ENCODE measurements around the gene RIMS4.

RIMS4 gene

DNA sequence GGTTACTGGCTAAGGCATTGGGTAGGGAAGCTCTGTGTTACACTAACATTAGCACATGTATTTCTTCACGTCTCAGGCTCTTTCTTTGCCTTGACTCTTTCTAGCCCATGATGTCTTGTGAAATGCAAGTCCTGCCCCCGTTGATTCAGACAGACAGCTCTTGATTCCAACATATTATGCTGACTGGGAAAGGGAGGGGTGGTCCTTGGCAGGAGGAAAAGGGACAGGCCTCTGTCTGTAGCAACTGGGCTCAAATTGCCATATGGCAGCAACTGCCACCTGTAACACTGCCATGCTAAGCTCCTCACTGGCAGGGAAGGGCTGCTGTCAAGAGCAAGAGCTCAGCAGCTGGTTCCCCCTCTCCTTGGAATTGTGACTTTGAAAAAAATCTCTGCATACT is 70.4 kb downstream of the RIMS4 start:
- no peak for DNase-seq (ENCODE audit: low read depth)

DNA sequence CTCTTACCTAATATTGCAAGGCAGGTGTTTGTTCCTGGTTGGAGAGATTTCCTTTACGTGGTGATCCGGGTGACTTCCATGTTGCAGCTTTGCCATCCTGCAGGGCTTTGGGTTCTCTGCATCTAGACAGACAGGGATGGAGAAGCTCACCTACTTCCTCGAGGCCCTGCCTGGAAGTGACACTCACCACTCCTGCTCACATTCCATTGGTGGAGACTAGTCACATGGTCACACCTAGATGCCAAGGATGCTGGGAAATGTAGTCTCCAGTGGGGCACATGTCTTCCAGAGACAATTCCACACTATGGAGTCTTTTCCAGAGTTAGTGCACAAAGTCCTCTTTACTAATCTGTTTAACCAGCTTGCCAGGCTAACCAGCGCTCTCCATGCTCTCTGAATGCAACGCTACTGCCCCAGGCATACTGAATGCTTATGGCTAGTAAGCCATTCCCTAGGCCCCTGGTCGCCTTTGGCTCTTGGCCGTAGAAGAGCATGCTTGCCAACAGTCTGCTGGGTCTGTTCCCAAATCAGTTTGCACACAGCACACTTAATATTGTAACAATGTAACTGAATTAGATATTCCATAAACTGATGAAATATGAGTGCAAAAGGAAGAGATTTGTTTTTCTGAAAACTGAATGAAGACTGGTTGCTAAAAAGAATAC is 71.4 kb downstream of the RIMS4 start:
- peak; percentile 29 for DNase-seq (ENCODE audit: low read depth)

DNA sequence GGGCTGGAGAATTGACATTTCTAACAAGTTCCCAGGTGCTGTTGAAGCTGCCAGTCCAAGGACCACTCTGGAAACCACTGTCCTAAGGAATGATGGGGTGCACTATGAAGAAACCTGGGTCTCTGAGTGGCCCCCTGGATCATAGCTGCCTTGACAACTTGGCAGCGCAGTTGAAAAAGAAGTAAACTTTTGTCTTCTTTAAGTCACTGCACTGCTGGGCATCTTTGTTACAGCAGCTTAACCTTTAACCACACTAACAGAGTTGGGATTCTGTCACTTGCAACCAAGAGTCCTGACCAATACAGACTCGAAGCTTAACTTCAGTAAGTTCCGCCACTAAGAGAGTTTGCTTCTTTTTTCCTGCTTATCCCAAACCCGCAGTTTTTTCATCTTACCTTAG is 73.2 kb downstream of the RIMS4 start:
- DNase-seq (ENCODE audit: low read depth), result no peak

DNA sequence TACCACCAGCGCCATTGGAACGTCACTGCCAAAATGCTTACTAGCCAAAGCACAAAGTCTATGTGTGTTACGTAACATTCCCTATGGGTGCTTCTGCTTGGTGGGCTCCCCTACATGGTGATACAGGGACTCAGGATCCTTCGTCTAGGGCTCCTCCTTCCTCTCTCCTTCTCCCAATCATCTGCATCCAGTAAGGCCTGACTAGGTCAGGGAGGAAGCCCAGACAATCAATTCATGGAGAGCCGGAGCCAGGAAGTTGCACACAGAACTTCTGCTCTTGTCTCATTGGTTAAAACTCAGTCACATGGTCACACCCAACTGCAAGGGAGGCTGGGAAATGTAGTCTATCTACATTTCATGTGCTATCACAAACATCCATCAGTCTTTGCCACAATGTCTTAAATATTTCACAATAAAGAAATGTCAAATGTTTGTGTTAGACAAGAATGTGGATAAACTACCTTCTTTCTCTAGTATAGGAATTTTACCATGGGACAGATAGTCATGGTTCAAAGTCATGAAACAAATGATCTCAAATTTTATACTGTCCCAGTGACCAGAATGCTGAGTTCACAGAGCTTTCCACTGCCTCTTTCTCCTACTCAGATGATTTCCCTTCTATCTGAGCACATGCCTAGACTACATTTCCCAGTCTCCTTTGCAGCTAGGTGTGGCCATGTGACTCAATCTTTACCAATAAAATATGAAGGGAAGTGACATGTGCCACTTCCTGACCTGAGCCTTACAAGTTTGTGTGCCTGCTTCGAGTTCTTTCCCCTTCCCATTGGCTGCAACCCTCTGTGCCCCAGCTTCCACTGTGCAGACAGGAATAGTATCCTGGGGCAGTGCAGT is 74.0 kb downstream of the RIMS4 start:
- DNase-seq (ENCODE audit: low read depth), result no peak

DNA sequence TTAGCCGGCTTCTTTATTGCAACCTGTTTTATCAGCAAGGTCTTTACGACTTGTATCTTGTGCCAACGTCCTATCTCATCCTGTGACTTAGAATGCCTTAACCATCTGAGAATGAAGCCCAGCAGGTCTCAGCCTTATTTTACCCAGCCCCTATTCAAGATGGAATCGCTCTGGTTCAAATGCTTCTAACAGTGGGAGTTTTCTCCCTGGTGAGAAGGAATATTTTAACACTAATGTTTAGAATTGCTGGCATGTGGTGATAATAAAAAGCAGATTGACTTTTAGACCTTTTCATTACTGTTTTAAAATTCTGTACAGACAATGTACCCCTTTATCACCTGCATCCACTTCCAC is 74.6 kb downstream of the RIMS4 start:
- no peak for DNase-seq (ENCODE audit: low read depth)

- DNase-seq (ENCODE audit: low read depth), result no peak
Observed at GRCh38 chr20:44734938-44735337, 75.4 kb downstream of the RIMS4 start.

DNA sequence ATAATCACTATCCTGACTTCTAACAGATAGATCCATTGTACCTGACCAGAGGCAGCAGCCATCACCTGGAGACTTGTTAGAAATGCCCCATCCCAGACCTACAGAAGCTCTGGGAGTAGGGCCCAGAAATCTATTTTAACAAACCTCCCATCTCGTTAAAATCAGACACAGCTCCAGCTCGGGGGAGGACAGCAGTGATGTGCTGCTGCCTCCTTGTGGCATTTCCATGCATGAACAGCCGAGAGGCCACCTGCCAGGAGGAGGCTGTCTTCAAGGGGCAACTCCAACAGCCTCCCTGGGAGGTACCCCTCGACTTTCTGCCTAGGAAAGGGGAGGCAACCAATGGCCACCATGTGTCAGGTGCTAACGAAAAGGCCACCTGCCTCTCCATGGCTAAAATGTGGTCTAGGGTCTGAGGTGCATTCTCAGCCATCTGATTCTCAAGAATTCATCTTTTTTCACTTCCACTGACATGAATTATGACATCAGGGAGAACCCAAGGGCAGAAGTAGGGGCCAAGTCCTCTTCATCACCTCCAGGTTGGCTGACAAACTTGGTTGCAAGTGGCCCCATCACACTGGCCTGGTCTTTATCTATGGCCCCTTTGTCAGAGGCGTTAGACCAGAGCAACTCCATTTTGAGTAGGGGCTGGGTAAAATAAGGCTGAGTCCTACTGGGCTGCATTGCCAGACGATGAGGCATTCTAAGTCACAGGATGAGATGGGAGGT is 76.8 kb downstream of the RIMS4 start:
- DNase-seq (ENCODE audit: low read depth), result peak; percentile 50

DNA sequence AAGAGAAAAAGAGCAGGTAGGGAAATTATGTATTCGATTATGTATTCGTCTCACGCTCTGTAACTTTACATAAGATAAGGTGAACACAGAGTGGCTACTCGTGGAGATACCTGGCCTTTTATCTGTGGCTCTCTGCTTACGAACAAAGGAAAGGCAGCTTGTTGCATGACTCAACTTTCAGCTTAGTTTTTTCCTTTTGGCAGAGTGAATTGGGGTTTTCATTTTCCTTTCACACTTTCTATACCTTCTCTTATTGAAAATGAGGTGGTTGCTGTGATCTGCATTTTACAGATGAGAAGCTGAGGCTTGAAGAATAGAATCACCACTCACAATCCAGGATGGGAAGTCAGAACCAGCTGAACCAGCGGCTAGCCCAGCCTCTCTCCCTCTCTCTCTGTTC is 78.0 kb downstream of the RIMS4 start:
- DNase-seq (ENCODE audit: low read depth), result no peak

DNA sequence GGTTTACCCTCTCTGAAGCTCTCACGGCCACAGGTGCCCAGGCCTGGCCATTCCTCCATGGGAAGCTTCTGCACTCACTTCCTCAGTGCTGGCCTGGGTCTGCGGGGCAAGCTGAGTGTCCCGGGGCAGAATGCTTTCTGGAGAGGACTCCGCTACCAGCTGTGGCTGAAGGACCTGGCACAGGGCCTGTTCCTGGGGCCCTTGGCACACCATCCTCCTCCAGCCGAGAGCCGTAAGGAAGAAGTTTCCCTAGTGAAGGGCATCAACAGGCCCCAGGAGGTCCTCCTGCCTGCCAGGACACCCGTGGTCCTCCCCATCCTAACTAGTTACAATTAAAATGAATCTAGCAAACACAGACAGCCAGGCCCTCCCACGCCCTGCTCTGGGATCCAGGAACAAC is 78.7 kb downstream of the RIMS4 start:
- DNase-seq (ENCODE audit: low read depth), result no peak

DNA sequence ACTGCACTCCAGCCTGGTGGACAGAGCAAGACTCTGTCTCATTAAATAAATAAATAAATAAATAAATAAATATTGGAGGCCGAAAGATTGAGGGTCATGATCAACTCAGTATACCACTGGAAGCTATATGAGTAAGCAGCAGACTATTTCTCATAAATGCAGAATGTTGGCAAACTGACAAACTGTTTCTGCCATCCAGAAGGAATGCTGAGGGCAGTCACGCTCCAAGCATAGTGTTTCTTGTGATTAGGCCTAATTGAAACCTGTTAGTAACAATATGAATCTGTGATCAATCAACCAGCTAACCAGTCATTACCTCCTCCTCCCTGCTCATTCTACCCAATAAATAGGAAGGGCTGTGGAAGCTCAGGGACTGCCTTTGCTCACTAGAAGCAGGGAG is 79.9 kb downstream of the RIMS4 start:
- no peak for DNase-seq (ENCODE audit: low read depth)

DNA sequence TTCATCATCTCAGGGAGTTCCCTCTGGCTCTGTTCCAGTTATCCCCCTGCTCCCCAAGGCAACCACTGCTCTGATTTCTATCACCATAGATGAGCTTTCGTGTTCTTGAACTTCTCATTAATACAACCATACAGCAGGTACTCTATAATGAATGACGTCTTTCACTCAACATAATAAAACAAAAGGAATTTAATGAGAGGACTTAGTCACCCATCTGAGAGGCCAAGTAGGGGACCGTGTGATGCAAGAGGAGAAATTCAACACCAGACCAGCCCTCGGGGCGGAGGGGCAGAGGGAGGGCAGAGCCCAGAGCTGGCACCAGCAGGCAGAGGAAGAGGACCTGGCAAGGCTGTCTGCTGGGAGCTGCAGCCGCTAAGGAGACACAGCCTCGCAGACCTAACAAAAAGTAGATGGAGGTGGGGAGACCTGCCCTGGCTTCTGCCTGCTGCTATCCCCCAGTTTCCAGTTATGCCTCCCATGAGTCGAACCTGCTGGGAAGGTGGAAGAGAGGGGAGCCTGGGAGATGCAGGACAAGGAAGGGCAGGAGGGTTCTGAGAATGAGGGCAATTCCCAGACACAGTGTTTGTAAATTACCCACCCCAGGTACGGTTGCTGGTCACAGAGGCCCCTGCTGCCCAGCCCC is 81.4 kb downstream of the RIMS4 start:
- no peak for DNase-seq (ENCODE audit: low read depth)

DNA sequence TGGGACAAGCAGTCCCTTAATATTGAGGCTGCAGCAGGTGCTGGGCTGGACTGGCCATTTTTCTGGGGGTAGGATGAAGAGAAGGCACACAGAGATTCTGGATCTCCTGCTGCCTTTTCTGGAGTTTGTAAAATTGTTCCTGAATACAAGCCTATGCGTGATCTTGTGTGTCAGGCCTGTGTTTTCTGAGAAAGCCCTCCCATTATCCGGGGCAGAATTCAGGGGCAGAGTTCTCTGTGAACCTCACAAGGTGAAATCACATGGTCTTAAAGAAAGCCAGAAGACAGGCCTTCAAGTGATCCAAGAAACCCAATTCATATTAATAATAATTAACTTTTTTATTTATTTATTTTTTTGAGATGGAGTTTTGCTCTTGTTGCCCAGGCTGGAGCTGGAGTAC is 82.7 kb downstream of the RIMS4 start:
- DNase-seq (ENCODE audit: low read depth), result no peak

DNA sequence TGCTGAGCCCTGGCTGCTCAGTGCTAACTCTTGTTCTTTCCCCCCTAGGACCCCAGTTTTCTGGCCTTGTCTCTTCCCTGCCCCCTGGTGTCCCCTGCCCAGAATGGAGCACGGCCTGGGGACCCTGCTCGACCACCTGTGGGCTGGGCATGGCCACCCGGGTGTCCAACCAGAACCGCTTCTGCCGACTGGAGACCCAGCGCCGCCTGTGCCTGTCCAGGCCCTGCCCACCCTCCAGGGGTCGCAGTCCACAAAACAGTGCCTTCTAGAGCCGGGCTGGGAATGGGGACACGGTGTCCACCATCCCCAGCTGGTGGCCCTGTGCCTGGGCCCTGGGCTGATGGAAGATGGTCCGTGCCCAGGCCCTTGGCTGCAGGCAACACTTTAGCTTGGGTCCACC is 83.3 kb downstream of the RIMS4 start:
- no peak for DNase-seq (ENCODE audit: low read depth)

DNA sequence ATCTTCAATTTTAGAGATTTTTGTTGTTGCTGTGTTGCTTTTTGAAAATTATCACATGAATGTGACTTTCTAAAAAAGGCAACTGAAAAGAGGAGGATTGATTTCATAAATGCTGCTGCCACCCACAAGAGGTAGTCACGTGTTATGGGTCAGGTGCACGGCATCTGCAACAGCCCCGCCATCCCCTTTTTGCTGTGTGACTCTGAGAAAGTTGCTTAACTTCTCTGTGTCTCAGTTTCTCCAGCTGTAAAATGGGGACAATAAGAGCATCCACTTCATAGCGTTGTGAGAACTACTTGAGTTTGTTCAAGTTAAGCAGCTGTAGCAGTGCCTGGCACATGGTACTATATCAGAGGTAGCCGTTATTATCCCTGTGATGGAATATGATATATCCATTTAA is 84.5 kb downstream of the RIMS4 start:
- DNase-seq (ENCODE audit: low read depth), result no peak

- no peak for DNase-seq (ENCODE audit: low read depth)
Observed at GRCh38 chr20:44724423-44725091, 85.8 kb downstream of the RIMS4 start.

DNA sequence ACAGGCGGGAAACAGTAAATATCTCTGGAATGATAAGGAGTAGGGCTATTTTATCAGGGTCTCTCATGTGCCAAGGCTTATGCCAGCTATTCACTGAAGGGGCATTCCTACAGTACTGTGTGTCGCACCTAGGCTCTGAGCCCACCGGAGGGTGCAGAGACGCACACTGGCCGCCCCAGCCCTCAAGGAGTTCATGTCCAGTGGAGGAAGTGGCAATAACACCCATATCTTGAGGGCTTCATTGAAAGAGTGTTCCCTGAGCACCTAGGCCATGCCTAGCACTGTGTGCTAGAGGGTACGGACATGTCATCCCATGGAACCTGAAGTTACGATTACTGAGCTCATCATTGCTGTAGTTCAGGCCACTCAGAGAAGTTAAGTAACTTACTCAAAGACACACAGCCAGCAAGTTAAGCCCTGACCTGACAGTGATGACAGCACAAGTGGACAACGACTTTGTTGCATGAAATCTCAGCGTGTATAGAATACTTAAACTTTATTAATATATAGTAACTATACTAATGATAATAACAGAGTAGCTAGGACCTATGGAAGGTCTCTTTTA is 86.5 kb downstream of the RIMS4 start:
- no peak for DNase-seq (ENCODE audit: low read depth)

DNA sequence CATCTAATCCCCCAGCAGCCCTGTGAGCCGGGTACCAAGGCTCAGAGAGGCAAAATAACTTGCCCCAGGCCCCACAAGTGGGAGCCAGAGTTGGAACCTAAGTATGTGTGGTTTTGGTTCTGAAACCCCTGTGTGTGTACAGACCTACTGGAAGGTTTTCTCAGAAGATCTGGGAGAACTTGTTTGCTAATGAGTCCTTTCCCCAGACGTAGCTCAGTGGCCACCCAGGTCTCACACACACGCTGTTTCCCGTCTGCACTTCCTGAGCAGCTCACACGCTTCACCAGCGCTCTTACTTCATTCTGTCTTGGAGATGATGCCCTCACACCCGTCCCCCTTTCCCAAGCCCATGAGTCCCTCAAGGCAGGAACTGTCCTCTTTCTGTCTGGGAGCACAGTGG is 87.0 kb downstream of the RIMS4 start:
- DNase-seq (ENCODE audit: low read depth), result no peak

DNA sequence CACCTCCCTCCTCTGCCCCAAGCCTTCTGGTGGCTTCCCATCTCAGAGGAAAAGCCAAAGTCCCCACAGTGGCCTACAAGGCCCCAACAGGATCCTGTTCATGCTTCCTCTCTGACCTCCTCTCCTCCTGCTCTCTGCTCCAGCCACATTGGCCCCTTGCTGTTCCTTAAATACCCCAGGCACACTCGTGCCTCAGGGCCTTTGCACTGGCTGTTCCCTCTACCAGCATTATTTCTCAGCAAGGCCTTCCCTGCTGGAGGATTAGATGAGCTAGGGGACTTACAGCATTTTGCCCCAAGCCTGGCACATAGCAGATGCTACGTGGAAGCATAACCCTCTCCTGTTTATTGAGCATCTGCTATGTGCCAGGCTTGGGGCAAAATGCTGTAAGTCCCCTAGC is 87.4 kb downstream of the RIMS4 start:
- no peak for DNase-seq (ENCODE audit: low read depth)

DNA sequence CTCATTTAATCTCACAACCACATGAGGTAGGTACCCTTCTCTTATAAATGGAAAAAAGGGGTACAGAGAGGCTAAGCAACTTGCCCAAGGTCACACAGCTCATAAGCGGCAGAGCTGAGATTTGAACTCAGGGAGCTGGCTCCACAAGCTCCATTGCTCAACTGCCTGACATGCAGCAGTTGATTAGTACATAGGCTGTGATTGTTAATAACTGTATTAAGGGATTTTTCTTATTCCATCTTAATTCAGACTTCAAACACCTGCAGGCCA is 88.6 kb downstream of the RIMS4 start:
- DNase-seq (ENCODE audit: low read depth), result no peak

GRCh38 chr20:44720997-44721784 is 89.2 kb downstream of the RIMS4 start:
- DNase-seq (ENCODE audit: low read depth), result no peak

DNA sequence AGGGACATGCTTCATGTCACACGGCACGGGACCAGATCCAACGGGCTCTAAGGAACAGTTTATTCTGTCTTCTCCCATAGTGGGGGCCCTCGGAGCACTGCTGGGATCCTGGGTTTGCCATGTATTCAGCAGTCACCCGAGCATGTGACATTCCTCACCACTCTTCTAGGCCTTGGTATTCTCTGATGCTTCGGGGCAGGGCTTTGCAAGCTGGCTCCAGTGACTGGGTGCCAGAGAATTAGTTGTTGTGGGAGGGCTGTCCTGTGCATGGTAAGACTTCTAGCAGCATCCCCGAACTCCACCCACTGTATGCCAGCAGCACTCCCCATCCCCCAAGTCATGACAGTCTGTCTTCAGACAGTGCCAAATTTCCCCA is 89.7 kb downstream of the RIMS4 start:
- no peak for DNase-seq (ENCODE audit: low read depth)

All from activated T-cell treated with anti-CD3 and anti-CD28 coated beads for 48 hours (primary cell).